Measurements from ENCODE around the gene OTOR.

The OTOR gene

DNA sequence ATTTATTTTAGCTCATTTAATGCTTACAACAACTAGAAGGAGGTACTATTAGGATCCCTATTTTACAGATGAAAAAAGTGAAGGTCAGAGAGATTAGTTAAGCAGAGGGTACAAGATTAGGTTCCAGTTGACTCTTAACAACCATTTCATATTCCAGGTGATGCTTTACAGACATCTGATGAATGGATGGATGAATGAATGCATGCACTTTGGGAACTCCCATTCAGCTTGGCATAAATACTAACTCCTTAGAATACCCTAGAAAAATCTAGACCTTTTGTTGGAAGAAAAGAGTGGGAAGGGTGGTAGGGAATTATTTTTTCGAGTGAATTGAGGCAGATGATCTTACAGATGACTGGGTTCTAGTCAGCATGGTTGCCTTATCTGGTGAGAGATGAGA is 19.1 kb upstream of the OTOR start:
- peaks cover 40% of the 10 kb centered on the region for H3K36me3 Mint-ChIP-seq (ENCODE audit: low read depth)
- H3K27me3 Mint-ChIP-seq: peaks cover 40% of the 10 kb centered on the region
- peak overlapping the region; percentile 97 for H3K4me3 Mint-ChIP-seq
- H3K27ac Mint-ChIP-seq: peak overlapping the region; percentile 99
- peaks cover 19% of the 10 kb centered on the region for H3K4me1 Mint-ChIP-seq (ENCODE audit: low read depth)
- peaks cover 10% of the 10 kb centered on the region for H3K9me3 Mint-ChIP-seq
- intact Hi-C loops (cut with micrococcal nuclease): no loop called here

DNA sequence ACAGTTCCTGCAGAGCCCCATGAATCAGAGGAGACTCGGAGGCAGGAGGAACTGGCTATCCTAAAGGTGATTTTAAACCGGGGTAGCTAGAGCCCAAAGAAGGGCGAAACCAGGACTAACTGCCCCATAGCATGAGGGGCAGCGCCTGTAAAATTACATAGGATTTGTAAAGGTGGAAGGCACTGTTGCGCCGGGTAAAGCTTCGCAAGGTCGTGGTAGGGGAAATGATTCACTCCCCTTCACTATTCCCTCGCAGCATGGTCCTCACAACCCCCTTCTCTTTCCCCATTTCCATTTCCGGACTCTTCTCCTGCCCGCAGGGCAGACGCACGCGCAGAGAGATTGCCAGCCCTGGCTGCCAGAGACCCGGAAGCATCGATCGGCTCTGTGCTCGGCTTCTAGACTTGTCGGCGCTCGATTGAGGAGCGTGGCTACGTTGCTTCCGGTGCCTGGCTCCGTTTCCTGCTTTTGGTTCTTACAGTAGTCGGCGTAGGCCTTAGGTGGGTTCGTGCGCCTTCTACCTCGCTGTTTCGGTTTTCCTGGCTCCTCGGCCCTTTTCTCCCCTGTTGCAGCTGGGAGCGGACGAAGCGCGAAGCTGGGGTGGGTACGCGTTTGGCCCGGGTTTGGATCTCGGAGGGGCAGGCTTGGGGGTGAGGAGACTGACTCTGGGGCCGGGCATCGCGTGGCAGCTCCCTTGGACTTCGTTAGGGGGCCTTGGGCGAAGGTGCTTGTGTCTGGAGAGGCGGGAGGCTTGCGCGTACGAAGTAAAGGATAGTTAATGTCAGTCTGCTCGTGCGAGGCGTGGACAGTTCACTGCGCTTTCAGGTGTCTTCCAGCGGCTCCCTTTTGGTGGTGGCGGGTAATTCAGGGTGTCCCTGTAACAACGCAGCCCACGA is 18.3 kb upstream of the OTOR start, which contains the start of gene SNRPB2:
Gene SNRPB2, plus strand, starts transcription at position 462 of the 896 bp plus-strand sequence. CDS start 1,677 bp downstream, outside the sequence.
- H3K36me3 Mint-ChIP-seq (ENCODE audit: low read depth): peaks cover 48% of the 10 kb centered on the region
- peaks cover 26% of the 10 kb centered on the region for H3K4me1 Mint-ChIP-seq (ENCODE audit: low read depth)
- intact Hi-C loops (cut with micrococcal nuclease): loop anchor here (1.0 to 10.0 kb wide), 3 partner anchors 157 to 1555 kb away; partner anchors contain the start of genes KAT14, KIF16B, PET117 and ZNF133
- peaks cover 36% of the 10 kb centered on the region for H3K27me3 Mint-ChIP-seq
- H3K4me3 Mint-ChIP-seq: peak within 1 kb of the TSS; percentile 97
- H3K27ac Mint-ChIP-seq: peak within 1 kb of the TSS; percentile 99
- peaks cover 10% of the 10 kb centered on the region for H3K9me3 Mint-ChIP-seq

DNA sequence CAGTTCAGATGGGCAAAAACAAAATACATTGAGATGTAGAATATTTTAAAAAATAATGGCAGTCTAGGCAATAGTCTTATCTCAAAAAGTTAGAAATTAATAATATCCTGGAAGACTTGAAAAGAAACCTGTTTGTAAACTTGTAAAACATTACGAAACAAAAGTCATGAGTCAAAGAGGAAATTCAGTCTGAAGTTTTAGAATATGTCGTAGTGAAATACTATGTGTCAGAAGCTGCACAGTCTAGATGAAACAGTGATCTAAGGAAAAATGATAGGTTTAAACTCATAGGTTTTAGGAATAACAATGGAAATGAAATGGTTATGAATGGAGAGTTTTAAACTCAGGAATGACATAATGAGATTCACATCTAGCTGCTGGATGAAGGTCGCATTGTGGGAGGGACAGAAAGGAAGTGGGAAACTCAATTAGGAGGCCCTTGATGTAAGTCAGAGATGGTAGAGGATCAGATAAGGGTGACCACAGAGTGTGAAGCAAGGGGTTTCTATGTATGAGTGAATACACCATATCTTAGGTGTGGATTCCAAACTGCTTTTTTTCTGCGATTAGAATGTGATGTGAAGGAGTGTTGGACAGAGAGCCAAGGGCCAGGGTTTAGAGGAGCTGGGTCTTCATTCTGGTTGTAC is 15.5 kb upstream of the OTOR start:
- intact Hi-C loops (cut with micrococcal nuclease): loop anchor here (10.0 kb wide), 2 partner anchors 1402 to 1552 kb away; partner anchors contain the start of genes KAT14, PET117 and ZNF133
- Mint-ChIP-seq H3K27me3 (peaks cover 14% of the 10 kb centered on the region), H3K4me3 (no peak overlapping the region), H3K4me1 (ENCODE audit: low read depth) (peaks cover 29% of the 10 kb centered on the region), H3K27ac (no peak overlapping the region), H3K36me3 (ENCODE audit: low read depth) (peaks cover 76% of the 10 kb centered on the region), H3K9me3 (peaks cover 10% of the 10 kb centered on the region)

DNA sequence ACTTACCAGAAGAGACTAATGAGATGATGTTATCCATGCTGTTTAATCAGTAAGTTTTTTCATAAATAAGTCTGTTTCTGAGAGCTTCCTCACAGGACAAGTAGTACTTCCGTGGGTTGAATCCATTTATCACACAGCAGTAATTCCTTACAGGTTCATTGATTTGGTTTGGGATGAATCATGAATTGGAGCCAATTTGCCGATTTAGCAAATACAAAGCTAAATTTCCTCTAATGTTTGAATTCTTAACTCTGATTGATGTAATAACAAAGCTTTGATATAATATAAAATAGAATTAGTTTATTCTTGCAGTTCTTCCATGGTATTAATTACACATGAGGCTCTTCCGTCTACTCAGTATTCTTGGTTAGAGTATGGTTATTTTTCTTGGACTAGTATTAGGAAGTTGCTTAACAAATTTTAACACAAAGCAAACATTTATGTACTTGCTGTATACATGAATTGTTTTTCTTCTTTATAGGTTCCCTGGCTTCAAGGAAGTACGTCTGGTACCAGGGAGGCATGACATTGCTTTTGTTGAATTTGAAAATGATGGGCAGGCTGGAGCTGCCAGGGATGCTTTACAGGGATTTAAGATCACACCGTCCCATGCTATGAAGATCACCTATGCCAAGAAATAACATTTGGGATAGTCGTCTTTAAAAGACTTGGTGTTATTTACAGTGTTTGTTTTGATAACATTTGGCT is 7.6 kb upstream of the OTOR start:
- H3K36me3 Mint-ChIP-seq (ENCODE audit: low read depth): peaks cover 67% of the 10 kb centered on the region
- no peaks in the 10 kb centered on the region for H3K4me1 Mint-ChIP-seq (ENCODE audit: low read depth)
- intact Hi-C loops (cut with micrococcal nuclease): no loop called here
- no peak overlapping the region for H3K27ac Mint-ChIP-seq
- peaks cover 2% of the 10 kb centered on the region for H3K27me3 Mint-ChIP-seq
- no peaks in the 10 kb centered on the region for H3K9me3 Mint-ChIP-seq
- no peak overlapping the region for H3K4me3 Mint-ChIP-seq

DNA sequence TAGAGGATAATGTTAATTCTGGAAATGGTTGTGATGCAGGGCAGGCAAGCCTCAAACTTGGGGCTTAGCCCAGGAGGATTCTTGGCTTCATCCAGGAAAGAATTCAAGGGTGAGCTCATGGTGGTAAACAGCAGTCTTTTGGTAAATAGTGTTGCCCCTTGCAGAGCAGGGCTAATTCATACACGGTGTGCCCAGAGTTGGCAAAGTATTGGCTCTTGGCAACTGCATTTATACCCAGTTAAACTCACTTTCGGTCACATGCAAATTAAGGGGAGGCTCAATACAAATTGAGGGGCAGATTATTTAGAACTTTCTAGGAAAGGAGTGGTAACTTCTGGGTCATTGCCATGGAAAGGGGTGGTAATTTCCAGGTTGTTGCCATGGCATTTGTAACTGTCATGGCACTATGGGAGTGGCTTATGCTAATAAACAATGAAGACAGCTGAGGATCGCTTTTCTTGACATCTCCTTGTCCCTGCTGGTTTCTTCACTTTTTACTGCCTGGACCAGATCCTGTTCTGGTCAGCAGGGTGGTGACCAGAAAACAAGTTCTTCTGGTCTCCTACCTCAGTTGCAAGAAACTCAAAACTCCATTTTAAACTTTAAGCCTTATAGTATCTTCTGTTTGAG is 3.9 kb upstream of the OTOR start:
- Mint-ChIP-seq H3K9me3 (no peaks in the 10 kb centered on the region), H3K27me3 (peaks cover 10% of the 10 kb centered on the region), H3K27ac (no peak overlapping the region), H3K4me3 (no peak overlapping the region), H3K36me3 (ENCODE audit: low read depth) (peaks cover 30% of the 10 kb centered on the region), H3K4me1 (ENCODE audit: low read depth) (no peaks in the 10 kb centered on the region)
- intact Hi-C loops (cut with micrococcal nuclease): no loop called here

DNA sequence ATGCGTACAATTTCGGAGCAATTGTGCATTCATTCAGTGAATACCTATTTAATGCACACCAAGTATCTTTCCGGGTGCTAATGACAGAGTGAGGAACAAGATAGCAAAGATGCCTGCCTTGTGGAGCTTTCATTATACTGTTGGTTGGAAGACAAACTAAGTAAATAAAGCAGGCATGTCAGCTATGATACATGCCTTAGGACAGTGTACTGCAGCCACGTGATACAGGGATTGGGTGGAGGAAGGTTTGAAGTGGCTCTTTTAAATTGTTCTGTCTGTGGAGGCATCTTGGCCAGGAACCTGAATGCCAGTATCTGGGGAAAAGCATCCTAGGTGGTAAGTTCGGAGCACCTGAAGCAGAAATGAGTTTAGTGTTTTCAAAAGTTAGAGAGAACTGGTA is 3.0 kb upstream of the OTOR start:
- Mint-ChIP-seq H3K27me3 (peaks cover 16% of the 10 kb centered on the region), H3K4me3 (no peak overlapping the region), H3K36me3 (ENCODE audit: low read depth) (peaks cover 21% of the 10 kb centered on the region), H3K27ac (no peak overlapping the region), H3K4me1 (ENCODE audit: low read depth) (no peaks in the 10 kb centered on the region), H3K9me3 (no peaks in the 10 kb centered on the region)
- intact Hi-C loops (cut with micrococcal nuclease): no loop called here

DNA sequence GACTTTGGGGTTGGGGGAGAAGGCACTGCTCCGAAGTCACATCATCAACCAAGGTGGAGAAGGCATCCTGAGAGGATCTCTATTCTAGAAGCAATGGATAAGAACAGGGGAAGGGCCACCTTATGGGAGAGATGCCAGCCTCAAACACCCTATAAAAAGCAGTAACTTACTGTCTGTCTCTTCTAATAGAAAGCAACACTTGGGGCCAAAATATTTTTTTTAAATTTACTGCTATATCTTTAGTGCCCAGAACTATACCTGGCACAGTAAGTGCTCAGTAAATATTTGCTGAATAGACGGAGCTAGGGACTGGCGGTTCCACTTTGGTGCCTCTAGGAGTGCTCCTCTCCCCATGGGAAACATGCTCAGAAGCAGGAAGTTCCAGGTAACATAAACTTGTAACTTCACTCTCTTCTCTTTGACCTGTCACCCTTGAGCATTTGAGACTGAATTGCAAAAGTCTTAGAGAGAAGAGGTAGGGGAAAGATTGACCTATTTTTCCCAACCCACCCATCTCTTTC is 807 bp upstream of the OTOR start:
- Mint-ChIP-seq H3K36me3 (ENCODE audit: low read depth) (peaks cover 6% of the 10 kb centered on the region), H3K9me3 (no peaks in the 10 kb centered on the region), H3K4me3 (no peak overlapping the region), H3K4me1 (ENCODE audit: low read depth) (no peaks in the 10 kb centered on the region), H3K27ac (no peak overlapping the region), H3K27me3 (peaks cover 21% of the 10 kb centered on the region)
- intact Hi-C loops (cut with micrococcal nuclease): no loop called here

DNA sequence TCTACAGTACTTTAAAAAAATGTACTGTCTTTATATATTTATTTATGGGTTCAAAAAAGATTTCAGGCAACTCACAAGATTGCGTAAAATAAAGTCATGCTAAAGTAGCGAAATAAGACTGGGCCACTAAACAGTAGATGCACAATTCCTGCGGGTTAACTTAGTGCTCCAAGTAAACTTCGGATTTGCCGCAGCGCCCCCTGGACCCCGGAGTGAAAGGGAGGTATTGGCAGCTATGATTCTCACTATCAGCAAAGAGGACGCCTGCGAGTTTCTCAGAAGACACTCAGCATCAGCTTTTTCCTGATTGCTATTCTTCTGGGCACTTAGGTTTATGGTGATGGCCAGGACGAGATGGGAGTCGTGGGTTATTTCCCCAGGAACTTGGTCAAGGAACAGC is 1.4 kb downstream of the OTOR start:
- Mint-ChIP-seq H3K27me3 (peaks cover 25% of the 10 kb centered on the region), H3K27ac (no peak overlapping the region), H3K9me3 (no peaks in the 10 kb centered on the region), H3K4me3 (no peak overlapping the region), H3K4me1 (ENCODE audit: low read depth) (no peaks in the 10 kb centered on the region), H3K36me3 (ENCODE audit: low read depth) (no peaks in the 10 kb centered on the region)
- intact Hi-C loops (cut with micrococcal nuclease): no loop called here

DNA sequence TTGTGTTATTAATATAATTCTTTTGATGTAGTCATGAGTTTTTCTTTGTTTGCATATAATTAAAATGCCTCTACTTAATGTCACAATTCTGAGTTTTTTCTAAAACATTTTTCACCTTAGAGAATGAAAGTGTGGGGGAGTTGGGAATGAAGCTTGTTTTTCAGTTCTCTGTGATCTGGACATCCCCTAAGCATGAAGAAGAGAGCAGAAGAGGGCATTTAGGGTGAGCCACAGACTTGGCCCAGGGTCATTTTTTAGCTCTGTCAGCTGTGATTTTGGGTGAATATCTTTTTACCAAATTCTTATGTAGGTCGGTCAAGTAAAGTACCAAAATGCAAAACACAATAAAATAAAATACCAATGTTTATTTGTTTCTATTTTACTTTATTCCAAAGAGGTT is 3.9 kb downstream of the OTOR start:
- Mint-ChIP-seq H3K27me3 (peaks cover 16% of the 10 kb centered on the region), H3K36me3 (ENCODE audit: low read depth) (no peaks in the 10 kb centered on the region), H3K27ac (no peak overlapping the region), H3K4me1 (ENCODE audit: low read depth) (no peaks in the 10 kb centered on the region), H3K9me3 (no peaks in the 10 kb centered on the region), H3K4me3 (no peak overlapping the region)
- intact Hi-C loops (cut with micrococcal nuclease): no loop called here

DNA sequence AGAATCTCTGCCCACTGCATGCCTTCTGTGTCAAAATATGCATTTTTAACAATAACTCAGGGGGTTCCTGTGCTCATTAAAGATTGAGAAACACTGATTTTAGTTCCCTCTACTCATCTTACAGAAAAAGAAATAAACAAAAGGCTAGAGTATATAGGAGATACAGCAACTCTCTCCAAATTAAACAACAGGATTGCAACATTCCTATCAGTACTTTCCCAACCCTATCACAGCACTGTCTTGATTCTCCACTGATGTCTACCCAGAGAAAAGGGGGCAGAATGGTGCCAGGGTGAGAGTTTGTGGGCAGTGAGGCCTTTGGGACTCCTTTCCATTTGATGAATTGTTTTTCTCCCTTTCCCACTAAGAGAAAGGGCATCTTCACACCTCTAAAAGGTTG is 4.7 kb downstream of the OTOR start:
- H3K4me3 Mint-ChIP-seq: no peak overlapping the region
- intact Hi-C loops (cut with micrococcal nuclease): no loop called here
- H3K27ac Mint-ChIP-seq: no peak overlapping the region
- no peaks in the 10 kb centered on the region for H3K4me1 Mint-ChIP-seq (ENCODE audit: low read depth)
- peaks cover 15% of the 10 kb centered on the region for H3K27me3 Mint-ChIP-seq
- no peaks in the 10 kb centered on the region for H3K36me3 Mint-ChIP-seq (ENCODE audit: low read depth)
- H3K9me3 Mint-ChIP-seq: no peaks in the 10 kb centered on the region

DNA sequence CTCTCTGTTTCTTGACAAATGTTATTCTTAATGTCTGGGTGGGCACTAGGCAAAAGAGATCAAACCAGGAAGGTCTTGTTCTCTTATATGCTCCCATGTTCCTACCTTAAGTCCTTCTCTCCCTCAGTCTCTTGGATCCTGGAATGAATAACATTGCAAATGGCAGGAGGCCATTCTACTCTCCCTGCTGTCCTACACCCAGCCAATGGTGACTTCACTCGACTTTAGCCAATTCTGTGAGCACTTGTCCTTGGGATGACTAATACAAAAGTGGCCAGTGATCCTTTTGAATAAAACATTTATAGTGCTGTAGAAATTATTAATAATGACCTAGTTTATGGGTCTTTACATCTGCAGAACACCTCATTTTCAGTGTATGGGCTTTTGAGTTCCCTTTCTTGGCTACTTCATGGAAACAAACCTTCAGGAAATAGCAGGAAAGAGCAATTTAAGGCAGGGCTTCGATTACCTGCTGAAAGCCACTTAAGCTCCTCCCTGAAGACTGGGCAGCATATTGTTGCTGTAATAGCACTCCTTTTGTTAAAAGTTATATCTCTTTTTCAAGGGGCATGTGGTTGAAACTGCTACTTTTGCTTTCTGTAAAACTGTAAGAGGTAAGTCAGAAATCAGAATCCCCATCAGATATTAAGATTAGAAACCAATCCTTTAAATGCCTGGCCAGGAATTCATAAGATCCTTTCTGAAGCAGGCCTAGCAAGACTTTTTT is 10.5 kb downstream of the OTOR start:
- Mint-ChIP-seq H3K27ac (no peak overlapping the region), H3K9me3 (no peaks in the 10 kb centered on the region), H3K4me3 (no peak overlapping the region), H3K27me3 (no peaks in the 10 kb centered on the region), H3K4me1 (ENCODE audit: low read depth) (peaks cover 6% of the 10 kb centered on the region), H3K36me3 (ENCODE audit: low read depth) (no peaks in the 10 kb centered on the region)
- intact Hi-C loops (cut with micrococcal nuclease): no loop called here

DNA sequence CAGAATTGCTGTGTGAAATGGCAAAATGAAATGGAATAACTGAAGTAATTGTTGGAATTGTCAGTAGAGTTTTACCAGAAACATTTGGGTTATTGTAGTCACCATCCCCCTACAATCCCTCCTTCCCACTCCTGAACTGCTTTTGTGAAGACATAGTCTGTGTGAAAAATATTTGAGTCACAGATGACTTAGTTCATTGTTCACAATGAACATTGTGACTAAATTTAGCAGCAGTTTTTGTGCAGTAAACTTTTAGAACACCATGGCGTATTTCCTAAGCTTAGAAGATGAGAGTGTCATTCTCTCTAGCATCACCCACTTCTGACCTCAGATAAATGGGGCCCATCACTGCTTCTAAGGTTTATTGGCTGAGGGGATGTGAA is 11.0 kb downstream of the OTOR start:
- Mint-ChIP-seq H3K27ac (no peak overlapping the region), H3K9me3 (no peaks in the 10 kb centered on the region), H3K4me1 (ENCODE audit: low read depth) (peaks cover 6% of the 10 kb centered on the region), H3K4me3 (no peak overlapping the region), H3K27me3 (no peaks in the 10 kb centered on the region), H3K36me3 (ENCODE audit: low read depth) (no peaks in the 10 kb centered on the region)
- intact Hi-C loops (cut with micrococcal nuclease): no loop called here

All from dendritic cell treated with granulocyte-macrophage colony-stimulating factor and Interleukin-4, amounts not matched to agents 40 ng/mL and 50 ng/mL, for 4 days (primary cell).